T47D (cell line): ENCODE data around the gene KLRC3.
A peak's percentile ranks its signal among the peaks of the same experiment; 100 is the strongest.
"Not testable (repeated sequence)": the region's sequence is repeated elsewhere in the genome, so short reads cannot be mapped to it uniquely, and the experiment has no call there.

ENCODE experiments used
- DNase-seq, 2 experiments: peaks; one replicate each; pipeline versions ENCODE4 v3.0.0 to v3.0.0-alpha.2; 2011 to 2012; ENCODE audit warnings: low read depth in 1 of 2, low spot score in 1 of 2
- JUND ChIP-seq: IDR thresholded peaks from 2 replicates; pipeline ENCODE4 v1.6.1; 2012; ENCODE audit warnings: low read depth
- in situ Hi-C: cut with HindIII; loops from 2 replicates; pipeline ENCODE4 v1.10.0; 2016; ENCODE audit warnings: low sequenced_read_pairs, low pct_unique_long_range_greater_than_20kb

Gene KLRC3

DNA sequence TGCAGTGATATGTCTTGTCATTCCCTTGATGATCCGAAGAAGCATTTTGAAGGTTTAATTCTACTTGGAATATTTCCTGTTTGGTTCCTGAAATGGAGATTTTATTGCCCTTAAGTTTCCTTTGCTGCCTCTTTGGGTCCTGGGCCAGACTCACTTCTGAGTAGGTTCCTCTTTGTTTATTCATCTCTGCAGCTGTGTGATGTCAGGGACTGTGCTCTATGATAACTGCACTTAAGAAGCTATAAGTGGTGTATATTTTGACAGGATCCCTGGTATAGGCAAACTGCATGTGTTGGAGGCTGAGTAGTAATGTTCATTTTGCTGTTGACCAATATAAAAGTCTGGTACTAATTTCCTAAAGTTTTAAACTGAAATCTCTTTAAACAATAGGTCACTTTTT, 11.0 kb downstream of the KLRC3 start, which contains the start of gene KLRC4:
Gene KLRC4, minus strand, starts transcription at position 366 of the 400 bp plus-strand sequence. Its CDS starts 182 bp downstream, at position 184.
- TF ChIP-seq JUND: no peak
- DNase-seq: no peak
- in situ Hi-C loops: no loop called here

DNA sequence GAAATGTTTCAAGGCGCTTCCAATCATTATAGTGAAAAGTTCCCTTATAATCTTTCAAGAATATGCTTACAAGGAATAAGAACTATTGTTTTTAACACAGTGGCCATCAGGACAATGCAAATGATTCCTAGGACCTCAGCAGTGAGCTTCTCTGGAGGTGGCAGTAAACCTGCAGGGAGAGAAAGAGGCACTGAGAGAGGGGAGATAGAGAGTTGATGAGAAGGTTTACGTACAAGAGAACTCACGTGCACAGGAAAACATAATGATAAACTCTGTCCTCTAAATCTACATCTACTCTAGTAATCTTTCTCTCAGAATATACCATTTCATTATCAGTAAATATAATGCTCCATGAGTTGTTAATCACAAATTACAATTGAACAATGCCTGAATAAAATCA, 11.6 kb downstream of the KLRC3 start:
- no peak for TF ChIP-seq JUND
- in situ Hi-C loops: no loop called here

DNA sequence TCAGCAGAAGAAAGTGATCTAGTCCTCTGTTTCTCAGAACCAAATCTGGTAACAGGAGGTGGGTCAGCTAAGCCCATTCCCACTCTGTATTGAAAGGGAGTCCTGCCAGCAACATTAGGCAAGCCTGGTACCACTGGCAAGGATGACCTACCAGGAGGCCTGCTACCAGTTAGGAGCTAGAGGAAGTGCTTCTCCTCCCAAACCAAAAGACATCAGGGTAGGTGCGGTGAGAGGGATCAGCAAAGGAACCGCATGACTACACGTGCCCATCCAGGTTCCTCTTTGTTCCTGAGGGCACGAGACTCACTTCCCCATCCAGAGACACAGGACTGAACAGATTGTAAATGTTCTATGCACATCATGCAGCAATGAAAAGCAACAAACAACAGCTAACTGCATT, 13.7 kb downstream of the KLRC3 start:
- DNase-seq: no peak
- no peak for TF ChIP-seq JUND
- in situ Hi-C loops: no loop called here

More for the DNA sequence above, 11.6 kb downstream of the KLRC3 start:
- no peak for DNase-seq

GRCh38 chr12:10405294-10405693, 15.1 kb downstream of the KLRC3 start:
- DNase-seq: no peak
- no peak for TF ChIP-seq JUND
- in situ Hi-C loops: no loop called here

DNA sequence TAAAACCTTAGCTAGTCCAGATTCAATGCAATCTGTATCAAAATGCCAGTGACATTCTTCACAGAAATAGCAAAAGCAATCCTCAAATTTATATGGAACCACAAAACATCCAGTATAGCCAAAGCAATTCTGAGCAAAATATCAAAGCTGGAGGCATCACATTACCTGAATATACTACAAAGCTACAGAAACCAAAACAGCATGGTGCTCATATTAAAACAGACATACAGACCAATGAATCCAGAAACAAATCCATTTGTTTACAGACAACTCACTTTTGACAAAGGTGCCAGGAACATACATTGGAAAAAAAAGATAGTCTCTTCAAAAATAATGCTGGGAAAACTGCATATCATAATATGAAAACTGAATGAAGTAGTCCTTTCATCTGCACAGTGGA, 15.6 kb downstream of the KLRC3 start:
- in situ Hi-C loops: no loop called here

GRCh38 chr12:10400829-10401228, 19.6 kb downstream of the KLRC3 start:
- DNase-seq: no peak
- TF ChIP-seq JUND: no peak
- in situ Hi-C loops: no loop called here

More for the DNA sequence above, 15.6 kb downstream of the KLRC3 start:
- no peak for TF ChIP-seq JUND
- DNase-seq: no peak

DNA sequence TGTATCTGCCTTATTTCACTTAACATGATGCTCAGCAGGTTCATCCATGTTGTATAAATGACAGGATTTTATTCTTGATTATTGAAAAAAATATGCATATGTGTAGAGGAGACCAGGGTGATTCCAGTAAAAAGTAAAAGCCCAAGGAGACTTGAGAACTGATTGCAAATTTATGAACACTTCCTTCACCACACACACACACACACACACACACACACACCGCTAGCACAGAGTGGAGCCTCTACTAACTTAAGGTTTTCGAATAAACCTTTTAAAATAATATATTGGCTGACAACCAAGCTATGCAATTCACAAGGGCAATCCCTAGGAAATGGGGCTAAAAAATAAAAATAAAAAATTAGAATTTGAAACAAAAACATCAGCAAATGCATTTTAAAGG, 22.2 kb downstream of the KLRC3 start:
- in situ Hi-C loops: no loop called here
- no peak for DNase-seq

DNA sequence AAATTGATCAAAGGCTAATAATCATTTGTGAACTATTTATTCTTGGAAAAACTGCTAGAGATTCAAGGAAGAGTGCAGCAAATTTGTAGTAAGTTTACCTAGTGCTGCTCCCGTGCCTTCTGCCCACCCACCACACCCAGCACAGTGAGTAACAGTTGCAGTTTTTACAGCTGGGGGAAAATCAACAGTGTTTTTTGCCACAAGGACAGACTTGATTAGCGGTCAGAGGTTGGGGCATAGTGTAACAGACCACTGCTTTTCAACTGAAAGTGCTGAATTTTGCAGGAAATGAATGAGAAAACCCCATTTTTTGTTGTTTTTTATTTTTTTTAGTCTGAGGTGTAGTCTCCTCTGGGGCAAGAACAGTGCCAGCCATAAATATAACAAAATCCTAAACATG, 23.1 kb downstream of the KLRC3 start:
- no peak for TF ChIP-seq JUND
- in situ Hi-C loops: no loop called here
- DNase-seq: no peak

More for the DNA sequence above, 22.2 kb downstream of the KLRC3 start:
- TF ChIP-seq JUND: no peak

DNA sequence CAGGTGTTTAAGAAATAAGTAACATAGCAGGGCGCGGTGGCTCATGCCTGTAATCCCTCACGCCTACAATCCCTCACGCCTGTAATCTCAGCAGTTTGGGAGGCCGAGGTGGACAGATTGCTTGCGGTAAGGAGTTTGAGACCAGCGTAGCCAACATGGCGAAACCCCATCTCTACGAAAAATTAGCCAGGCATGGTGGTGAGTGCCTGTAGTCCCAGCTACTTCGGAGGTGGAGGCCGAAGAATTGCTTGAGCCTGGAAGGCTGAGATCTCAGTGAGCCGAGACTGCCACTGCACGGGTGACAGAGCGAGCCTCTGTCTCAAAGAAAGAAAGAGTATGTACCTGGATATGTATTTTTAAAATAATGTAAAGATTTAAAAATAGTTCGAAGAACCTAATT, 24.2 kb downstream of the KLRC3 start:
- DNase-seq: not testable (repeated sequence)

GRCh38 chr12:10395390-10395998, 24.9 kb downstream of the KLRC3 start:
- in situ Hi-C loops: no loop called here
- peak in 1 of 2 experiments; percentile 93 for DNase-seq

More for the DNA sequence above, 24.2 kb downstream of the KLRC3 start:
- in situ Hi-C loops: not testable (repeated sequence)

GRCh38 chr12:10394531-10395152, 25.8 kb downstream of the KLRC3 start:
- in situ Hi-C loops: not testable (repeated sequence)

More at GRCh38 chr12:10395390-10395998, 24.9 kb downstream of the KLRC3 start:
- no peak for TF ChIP-seq JUND

GRCh38 chr12:10393291-10393690, 27.1 kb downstream of the KLRC3 start:
- in situ Hi-C loops: no loop called here
- DNase-seq: no peak

More at GRCh38 chr12:10394531-10395152, 25.8 kb downstream of the KLRC3 start:
- DNase-seq: not testable (repeated sequence)

DNA sequence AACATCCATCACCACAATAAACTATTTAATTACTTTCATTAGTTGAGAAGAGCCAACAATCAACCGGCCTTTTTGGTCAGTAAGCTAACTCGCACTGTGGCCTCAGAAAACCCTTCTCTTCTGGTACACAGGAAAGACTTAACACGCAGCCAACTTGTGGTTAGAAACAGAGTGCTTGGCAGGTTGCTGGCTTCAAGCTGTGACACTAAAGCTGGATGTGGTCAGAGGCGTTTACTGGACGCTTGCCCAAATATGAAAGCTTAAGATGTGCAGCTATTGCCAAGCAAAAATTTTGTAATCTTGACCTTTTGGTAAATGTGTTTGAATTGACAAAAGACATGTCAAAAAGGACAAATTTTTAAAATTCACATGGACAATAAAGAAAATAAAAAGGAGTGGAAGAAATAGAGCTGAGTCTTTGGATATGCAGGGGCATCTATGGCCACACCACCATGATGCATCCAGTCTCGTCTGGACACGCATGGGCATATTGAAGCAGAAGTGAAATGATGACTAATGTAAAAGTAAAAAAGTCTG, 27.9 kb downstream of the KLRC3 start:
- no peak for TF ChIP-seq JUND
- peak in 1 of 2 experiments; percentile 87 for DNase-seq
- in situ Hi-C loops: no loop called here

More at GRCh38 chr12:10393291-10393690, 27.1 kb downstream of the KLRC3 start:
- no peak for TF ChIP-seq JUND

DNA sequence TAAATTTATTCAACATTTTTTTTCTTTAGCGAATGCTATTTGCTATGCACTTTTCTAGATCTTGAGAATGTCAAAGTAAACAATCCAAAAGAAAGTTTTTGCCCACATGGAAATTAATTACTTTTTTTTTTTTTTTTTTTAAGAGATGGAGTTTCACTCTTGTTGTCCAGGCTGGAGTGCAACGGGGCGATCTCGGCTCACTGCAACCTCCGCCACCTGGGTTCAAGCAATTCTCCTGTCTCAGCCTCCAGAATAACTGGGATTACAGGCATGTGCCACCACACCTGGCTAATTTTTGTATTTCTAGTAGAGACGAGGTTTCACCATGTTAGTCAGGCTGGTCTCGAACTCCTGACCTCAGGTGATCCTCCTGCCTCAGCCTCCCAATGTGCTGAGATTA, 29.4 kb downstream of the KLRC3 start:
- DNase-seq, in situ Hi-C loops: not testable (repeated sequence)
